Trophoblast cell (in vitro differentiated cells and primary cell): ENCODE data around the gene ZFAND3.

Experiments
- DNase-seq, 2 donors: peaks; one replicate each; pipeline ENCODE4 v3.0.0-alpha.2; 2016
- H2AFZ ChIP-seq: 2 replicates; pipeline ENCODE4 v1.6.1; 2013; ENCODE audit warnings: low read length, moderate library complexity, mild to moderate bottlenecking; ENCODE audit not compliant: insufficient read depth, poor library complexity
- H2AK5ac ChIP-seq: 2 replicates; pipeline ENCODE4 v1.6.1; 2013; ENCODE audit warnings: mild to moderate bottlenecking, low read length
- H2BK120ac ChIP-seq: 2 replicates; pipeline ENCODE4 v1.6.1; 2013; ENCODE audit warnings: low read length, mild to moderate bottlenecking, moderate library complexity; ENCODE audit not compliant: insufficient read depth, poor library complexity
- H2BK12ac ChIP-seq: 2 replicates; pipeline ENCODE4 v1.6.1; 2013; ENCODE audit warnings: mild to moderate bottlenecking, low read length, moderate library complexity
- H2BK5ac ChIP-seq: 2 replicates; pipeline ENCODE4 v1.6.1; 2013; ENCODE audit warnings: low read length, low read depth, moderate library complexity, mild to moderate bottlenecking; ENCODE audit not compliant: poor library complexity
- H3K14ac ChIP-seq: 2 replicates; pipeline ENCODE4 v1.6.1; 2013; ENCODE audit warnings: mild to moderate bottlenecking, low read length
- H3K18ac ChIP-seq: 2 replicates; pipeline ENCODE4 v1.6.1; 2013; ENCODE audit warnings: mild to moderate bottlenecking, low read length
- H3K23ac ChIP-seq: 2 replicates; pipeline ENCODE4 v1.6.1; 2013; ENCODE audit warnings: low read length
- H3K27ac ChIP-seq: 2 replicates; pipeline ENCODE4 v1.5.1; 2013; ENCODE audit warnings: low read depth, mild to moderate bottlenecking, inconsistent platforms, low read length, moderate library complexity
- H3K27me3 ChIP-seq: 2 replicates; pipeline ENCODE4 v1.6.1; 2013; ENCODE audit warnings: inconsistent platforms, mild to moderate bottlenecking, low read length, moderate library complexity; ENCODE audit not compliant: insufficient read depth
- H3K36me3 ChIP-seq, 2 experiments: 1 replicate in 1 of 2; 2 replicates in 1 of 2; pipeline ENCODE4 v1.6.1; 2013; ENCODE audit warnings: low read length in 2 of 2, mild to moderate bottlenecking in 2 of 2, moderate library complexity in 1 of 2; ENCODE audit not compliant: insufficient read depth in 2 of 2, control insufficient read depth in 1 of 2
- H3K4ac ChIP-seq: 2 replicates; pipeline ENCODE4 v1.6.1; 2013; ENCODE audit warnings: low read depth, mild to moderate bottlenecking, low read length, moderate library complexity
- H3K4me1 ChIP-seq, 2 experiments: 1 replicate in 1 of 2; 2 replicates in 1 of 2; pipeline ENCODE4 v1.6.1; 2013; ENCODE audit warnings: low read length in 2 of 2, mild to moderate bottlenecking in 2 of 2, moderate library complexity in 1 of 2; ENCODE audit not compliant: insufficient read depth in 2 of 2, control insufficient read depth in 1 of 2
- H3K4me2 ChIP-seq: 2 replicates; pipeline ENCODE4 v1.6.1; 2013; ENCODE audit warnings: inconsistent platforms, mild to moderate bottlenecking, low read length, moderate library complexity
- H3K4me3 ChIP-seq: 2 replicates; pipeline ENCODE4 v1.5.1; 2013; ENCODE audit warnings: mild to moderate bottlenecking, low read depth, low read length, inconsistent platforms
- H3K79me1 ChIP-seq: one replicate; pipeline ENCODE4 v1.6.1; 2013; ENCODE audit warnings: low read length
- H3K79me2 ChIP-seq: 2 replicates; pipeline ENCODE4 v1.6.1; 2013; ENCODE audit warnings: low read length, mild to moderate bottlenecking; ENCODE audit not compliant: control insufficient read depth, insufficient read depth, poor library complexity
- H3K9ac ChIP-seq: 2 replicates; pipeline ENCODE4 v1.6.1; 2013; ENCODE audit warnings: mild to moderate bottlenecking, low read length
- H3K9me3 ChIP-seq: 2 replicates; pipeline ENCODE4 v1.6.1; 2013; ENCODE audit warnings: low read depth, mild to moderate bottlenecking, control low read depth, inconsistent platforms, low read length; ENCODE audit not compliant: insufficient read depth
- H4K12ac ChIP-seq: 2 replicates; pipeline ENCODE4 v1.6.1; 2013; ENCODE audit warnings: low read depth, mild to moderate bottlenecking, low read length, moderate library complexity
- H4K8ac ChIP-seq: 2 replicates; pipeline ENCODE4 v1.6.1; 2013; ENCODE audit warnings: low read depth, mild to moderate bottlenecking, low read length, moderate library complexity
- H4K91ac ChIP-seq: one replicate; pipeline ENCODE4 v1.6.1; 2013; ENCODE audit warnings: low read depth, mild to moderate bottlenecking, low read length, moderate library complexity
- WGBS: extraction: QIAGEN DNeasy Blood & Tissue Kit; methylation state at CpG from one replicate; pipeline ENCODE4 v1.1.7; 2013; ENCODE audit warnings: missing lambda C conversion rate; ENCODE audit not compliant: insufficient read length, insufficient coverage; ENCODE audit errors: extremely low coverage; 5-methylcytosine and 5-hydroxymethylcytosine counted together

The ZFAND3 gene

GRCh38 chr6:38169977-38170526 lies 350.5 kb downstream of the ZFAND3 start:
- no peaks in the 10 kb centered on the region for H3K79me1 ChIP-seq
- no CpG with 5 or more reads among the region's 19 CpGs for WGBS

DNA sequence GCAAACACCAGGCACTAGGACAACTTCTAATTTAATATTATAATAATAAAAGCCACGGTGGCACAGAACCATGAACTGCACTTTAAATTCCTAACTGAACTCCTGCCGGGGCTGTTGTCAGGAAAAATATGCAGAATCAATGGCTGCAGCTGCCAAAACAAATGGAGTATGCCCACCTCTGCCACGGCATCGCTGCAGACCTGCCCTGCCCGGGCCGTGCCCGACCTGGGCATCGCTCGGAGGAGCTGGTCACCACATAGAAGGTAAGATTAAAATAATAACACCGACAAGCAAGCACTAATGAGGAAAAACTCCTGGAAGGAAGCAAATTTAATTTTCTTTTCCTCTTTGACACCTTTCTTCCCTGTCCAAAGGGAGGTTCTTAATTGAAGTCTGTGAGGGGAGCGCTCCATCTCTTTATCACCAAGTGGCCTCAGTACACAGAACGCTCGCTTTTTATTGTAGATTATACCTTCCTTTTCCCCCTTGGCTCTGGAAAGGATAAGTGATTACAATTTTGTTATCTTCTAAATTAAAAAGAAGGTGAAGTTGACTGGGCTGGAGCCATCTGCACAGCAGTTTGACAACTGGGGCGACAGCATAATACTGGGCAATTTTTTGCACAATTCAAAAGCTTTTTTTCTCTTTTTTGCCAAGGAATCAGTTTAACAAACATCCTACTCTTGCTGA lies 351.3 kb downstream of the ZFAND3 start:
- DNase-seq = no peak
- no peak overlapping the region for H2BK5ac ChIP-seq
- no peak overlapping the region for H4K91ac ChIP-seq
- H3K18ac ChIP-seq = no peak overlapping the region
- H3K9ac ChIP-seq = no peak overlapping the region
- no peak overlapping the region for H3K4me2 ChIP-seq
- no peaks in the 10 kb centered on the region for H3K9me3 ChIP-seq
- H3K4me3 ChIP-seq = no peak overlapping the region
- no peaks in the 10 kb centered on the region for H3K27me3 ChIP-seq
- H3K79me1 ChIP-seq = no peaks in the 10 kb centered on the region
- no peak overlapping the region for H2AK5ac ChIP-seq
- no peak overlapping the region for H4K12ac ChIP-seq
- no peak overlapping the region for H3K27ac ChIP-seq
- WGBS = no CpG with 5 or more reads among the region's 14 CpGs
- H3K23ac ChIP-seq = no peak overlapping the region
- no peak overlapping the region for H2BK12ac ChIP-seq
- H2BK120ac ChIP-seq = no peak overlapping the region
- H3K4me1 ChIP-seq = no peaks in the 10 kb centered on the region
- no peak overlapping the region for H3K14ac ChIP-seq
- no peaks in the 10 kb centered on the region for H3K79me2 ChIP-seq
- H2AFZ ChIP-seq = no peak overlapping the region
- no peaks in the 10 kb centered on the region for H3K36me3 ChIP-seq
- no peak overlapping the region for H3K4ac ChIP-seq
- no peak overlapping the region for H4K8ac ChIP-seq

More at GRCh38 chr6:38169977-38170526, 350.5 kb downstream of the ZFAND3 start:
- Histone ChIP-seq H3K4me1 (no peaks in the 10 kb centered on the region), H2AK5ac (no peak overlapping the region), H3K9ac (no peak overlapping the region), H3K18ac (no peak overlapping the region), H2BK120ac (no peak overlapping the region), H4K8ac (no peak overlapping the region), H2AFZ (no peak overlapping the region), H3K4me2 (no peak overlapping the region), H3K4ac (no peak overlapping the region), H3K27me3 (no peaks in the 10 kb centered on the region), H2BK12ac (no peak overlapping the region), H3K79me2 (no peaks in the 10 kb centered on the region), H4K12ac (no peak overlapping the region), H2BK5ac (no peak overlapping the region), H4K91ac (no peak overlapping the region), H3K23ac (no peak overlapping the region), H3K14ac (no peak overlapping the region), H3K36me3 (no peaks in the 10 kb centered on the region), H3K4me3 (no peak overlapping the region), H3K9me3 (no peaks in the 10 kb centered on the region), H3K27ac (no peak overlapping the region)
- DNase-seq = no peak

DNA sequence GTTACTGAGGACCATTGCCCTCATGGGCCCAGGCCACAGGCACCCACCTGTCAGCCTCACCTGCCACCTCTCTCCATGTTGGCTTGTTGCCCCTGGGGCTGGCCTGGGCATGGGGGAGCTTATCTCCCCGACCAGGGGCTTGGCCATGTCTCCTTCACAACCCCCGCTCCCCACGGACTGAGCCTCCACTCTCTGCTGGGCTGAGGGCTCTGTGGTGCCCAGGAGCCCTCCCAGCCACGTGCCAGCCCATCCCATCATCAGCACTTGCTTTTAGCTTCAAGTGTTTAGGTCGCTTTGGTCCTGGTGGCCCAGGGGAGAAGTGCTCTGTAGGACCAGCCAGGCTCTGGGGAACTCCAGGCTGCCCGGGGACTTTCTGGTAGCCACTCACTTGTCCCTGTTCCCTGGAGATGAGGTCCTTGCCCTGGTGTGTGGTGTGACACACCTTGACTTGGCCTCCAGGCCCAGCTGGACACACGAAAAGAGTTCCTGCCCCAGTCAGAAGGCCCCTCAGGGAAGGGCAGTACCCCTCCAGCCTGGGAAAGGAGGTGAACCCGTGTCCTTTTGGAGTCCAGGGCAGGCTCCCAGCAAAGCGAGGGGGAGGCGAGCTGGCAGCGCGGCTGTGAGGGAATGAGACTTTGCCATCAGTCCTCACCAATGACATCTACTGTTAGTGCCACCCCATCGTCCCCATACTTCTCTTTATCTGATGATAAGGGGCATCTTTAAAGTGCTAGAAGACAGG lies 352.6 kb downstream of the ZFAND3 start:
- H3K14ac ChIP-seq = no peak overlapping the region
- H4K12ac ChIP-seq = no peak overlapping the region
- no peak overlapping the region for H2BK5ac ChIP-seq
- no peak overlapping the region for H2BK12ac ChIP-seq
- no peaks in the 10 kb centered on the region for H3K79me2 ChIP-seq
- no peaks in the 10 kb centered on the region for H3K4me1 ChIP-seq
- no peak overlapping the region for H2AK5ac ChIP-seq
- H3K27me3 ChIP-seq = no peaks in the 10 kb centered on the region
- H3K4me2 ChIP-seq = no peak overlapping the region
- H4K8ac ChIP-seq = no peak overlapping the region
- no peak overlapping the region for H3K18ac ChIP-seq
- H4K91ac ChIP-seq = no peak overlapping the region
- no peaks in the 10 kb centered on the region for H3K36me3 ChIP-seq
- no peak overlapping the region for H3K4me3 ChIP-seq
- no CpG with 5 or more reads among the region's 13 CpGs for WGBS
- H3K79me1 ChIP-seq = no peaks in the 10 kb centered on the region
- no peak for DNase-seq
- H3K27ac ChIP-seq = no peak overlapping the region
- H3K4ac ChIP-seq = no peak overlapping the region
- H3K9ac ChIP-seq = no peak overlapping the region
- H3K23ac ChIP-seq = no peak overlapping the region
- no peak overlapping the region for H2AFZ ChIP-seq
- H2BK120ac ChIP-seq = no peak overlapping the region
- H3K9me3 ChIP-seq = no peaks in the 10 kb centered on the region

DNA sequence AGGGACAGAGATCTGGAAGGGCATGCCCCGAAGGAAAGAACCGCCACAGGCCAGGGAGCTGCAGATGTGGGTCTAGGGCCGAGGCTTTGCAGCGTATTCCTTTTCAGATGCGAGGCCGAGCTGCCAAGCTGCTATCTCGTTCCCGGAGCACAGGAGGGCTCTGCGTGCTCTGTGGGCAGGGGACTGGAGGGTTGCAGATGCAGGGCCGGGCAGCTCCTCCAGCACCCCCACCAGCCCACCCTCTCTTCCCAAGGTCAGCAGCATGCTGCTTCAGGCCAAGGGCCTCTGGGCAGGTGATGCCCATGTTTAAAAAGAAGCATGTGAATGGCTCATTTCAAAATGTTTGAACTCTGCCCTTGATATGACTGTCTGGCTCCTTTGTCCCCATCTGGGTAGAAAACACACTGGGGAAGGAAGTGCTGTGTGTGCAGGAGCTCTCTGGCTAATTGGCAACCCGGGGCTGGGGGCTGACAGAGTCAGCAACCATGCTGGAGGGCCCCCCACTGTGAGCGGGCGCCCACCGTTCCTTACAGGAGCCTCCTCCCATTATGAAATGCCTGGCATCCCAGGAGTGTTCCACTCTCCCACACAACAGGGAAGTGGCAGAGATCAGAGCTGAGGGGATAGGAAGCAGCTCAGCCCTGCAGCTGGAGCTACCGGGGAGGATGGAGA lies 353.3 kb downstream of the ZFAND3 start:
- Histone ChIP-seq H4K8ac (no peak overlapping the region), H3K14ac (no peak overlapping the region), H3K27me3 (no peaks in the 10 kb centered on the region), H3K4me2 (no peak overlapping the region), H3K79me1 (no peaks in the 10 kb centered on the region), H3K4me3 (no peak overlapping the region), H3K36me3 (no peaks in the 10 kb centered on the region), H4K12ac (no peak overlapping the region), H2AFZ (no peak overlapping the region), H2BK5ac (no peak overlapping the region), H2BK12ac (no peak overlapping the region), H2AK5ac (no peak overlapping the region), H3K23ac (no peak overlapping the region), H3K4ac (no peak overlapping the region), H3K4me1 (no peaks in the 10 kb centered on the region), H2BK120ac (no peak overlapping the region), H3K18ac (no peak overlapping the region), H3K9me3 (no peaks in the 10 kb centered on the region), H3K79me2 (no peaks in the 10 kb centered on the region), H3K27ac (no peak overlapping the region), H4K91ac (no peak overlapping the region), H3K9ac (no peak overlapping the region)
- DNase-seq = peak in 1 of 2 donors; percentile 17
- WGBS = no CpG with 5 or more reads among the region's 15 CpGs
